Eye (tissue), 1 donor: ENCODE results near the gene ZNF516.

Source experiments
- DNase-seq: peaks from one replicate; pipeline ENCODE4 v3.0.0-alpha.2; 2015

The ZNF516 gene

DNA sequence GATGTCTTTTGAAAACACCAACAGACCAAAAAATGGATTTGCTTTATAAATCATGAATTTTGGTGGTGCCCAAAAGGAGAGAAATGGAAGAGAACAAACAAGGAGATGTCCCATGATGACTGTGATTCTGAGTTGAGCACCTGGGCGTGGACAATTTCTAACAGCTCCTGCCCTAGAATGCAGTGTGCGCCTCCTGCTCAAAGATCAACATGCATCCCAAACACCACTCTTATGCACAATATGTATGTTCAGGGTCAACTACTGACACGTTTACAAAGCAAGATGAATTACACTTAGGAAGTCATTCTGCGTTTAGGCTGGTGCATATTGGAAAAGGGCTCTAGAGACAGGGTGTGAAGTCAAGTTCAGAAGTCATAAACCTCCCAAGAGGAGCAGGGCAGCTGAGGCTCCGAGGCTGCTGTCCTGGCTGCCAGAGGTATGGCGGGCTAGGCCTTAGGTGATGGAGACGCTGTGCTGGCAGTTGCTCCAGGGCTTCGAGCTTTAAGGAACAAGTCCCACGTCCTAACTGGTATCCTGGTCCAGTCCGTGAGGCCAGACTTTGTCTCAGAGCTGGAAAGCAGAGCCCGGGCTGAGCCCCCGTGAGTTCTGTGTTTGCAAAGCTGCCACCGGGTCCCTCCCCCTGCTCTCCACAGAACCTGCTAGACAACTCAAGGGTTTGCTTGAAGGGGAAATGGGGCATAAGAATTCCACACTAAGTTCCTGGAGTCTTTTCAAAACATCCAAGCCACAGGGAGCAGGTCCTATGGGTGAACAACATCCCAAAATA, 74.0 kb downstream of the ZNF516 start:
- no peak for DNase-seq

DNA sequence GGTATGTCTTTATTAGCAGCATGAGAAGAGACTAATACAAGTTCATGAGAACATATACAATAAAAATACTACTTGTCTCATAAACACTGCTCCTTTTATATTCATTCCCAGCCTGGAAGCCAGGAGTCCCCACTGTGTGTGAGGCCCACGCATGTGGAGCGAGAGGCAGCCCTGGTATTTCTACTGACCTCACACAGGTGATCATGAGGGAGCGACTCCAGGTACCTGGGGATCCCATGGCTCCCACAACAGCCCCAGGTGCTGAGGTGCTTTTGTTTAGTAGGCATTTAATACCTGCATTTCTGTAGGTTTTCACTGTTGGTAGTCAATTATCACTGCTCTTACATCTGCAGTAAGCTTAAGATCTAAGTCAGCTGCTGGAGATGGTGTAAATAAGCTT, 75.2 kb downstream of the ZNF516 start:
- DNase-seq: no peak

DNA sequence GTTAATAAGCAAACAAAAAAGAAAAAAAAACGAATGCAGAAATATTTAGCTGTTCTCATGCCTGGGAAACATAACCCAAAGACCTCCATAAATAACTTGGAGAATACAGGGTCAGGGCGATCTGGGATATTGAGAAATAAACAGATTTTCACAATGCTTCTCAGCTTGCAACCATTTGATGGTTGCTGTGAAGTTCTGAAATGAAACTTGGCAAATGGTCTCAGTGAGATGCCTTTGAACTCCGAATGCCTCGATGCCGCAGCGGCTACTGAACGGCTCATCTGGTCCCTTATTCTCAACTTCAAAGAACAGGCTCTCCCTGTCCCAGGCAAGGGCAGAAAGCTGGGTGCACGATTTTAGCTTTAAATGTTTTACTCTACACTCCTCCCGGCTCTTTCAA, 78.1 kb downstream of the ZNF516 start:
- no peak for DNase-seq

DNA sequence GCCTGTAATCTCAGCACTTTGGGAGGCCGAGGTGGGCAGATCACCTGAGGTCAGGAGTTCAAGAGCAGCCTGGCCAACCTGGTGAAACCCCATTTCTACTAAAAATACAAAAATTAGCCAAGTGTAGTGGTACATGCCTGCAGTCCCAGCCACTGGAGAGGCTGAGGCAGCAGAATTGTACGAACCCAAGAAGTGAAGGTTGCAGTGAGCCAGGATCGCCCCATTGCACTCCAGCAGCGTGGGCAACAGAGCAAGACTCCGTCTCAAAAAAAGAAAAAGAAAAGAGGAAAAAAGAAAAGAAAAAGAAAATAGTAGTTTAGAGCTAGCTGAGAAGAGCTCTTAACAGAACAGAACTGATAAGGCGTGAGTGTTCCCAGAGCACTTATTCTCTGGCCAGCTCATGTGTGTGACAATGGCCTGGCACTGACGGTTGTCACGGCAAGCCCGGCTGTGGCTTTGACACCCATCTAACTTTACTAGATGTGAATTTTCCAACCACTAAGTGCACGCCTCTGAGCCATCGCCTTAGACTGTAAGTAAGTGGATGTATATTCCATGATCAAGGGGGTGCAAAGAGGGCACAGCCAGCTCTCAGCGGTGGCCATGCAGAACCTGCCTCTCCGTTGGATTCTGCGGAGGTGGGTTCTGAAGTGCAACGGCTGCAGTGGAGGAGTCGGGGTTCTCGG, 80.0 kb downstream of the ZNF516 start:
- DNase-seq: no peak

DNA sequence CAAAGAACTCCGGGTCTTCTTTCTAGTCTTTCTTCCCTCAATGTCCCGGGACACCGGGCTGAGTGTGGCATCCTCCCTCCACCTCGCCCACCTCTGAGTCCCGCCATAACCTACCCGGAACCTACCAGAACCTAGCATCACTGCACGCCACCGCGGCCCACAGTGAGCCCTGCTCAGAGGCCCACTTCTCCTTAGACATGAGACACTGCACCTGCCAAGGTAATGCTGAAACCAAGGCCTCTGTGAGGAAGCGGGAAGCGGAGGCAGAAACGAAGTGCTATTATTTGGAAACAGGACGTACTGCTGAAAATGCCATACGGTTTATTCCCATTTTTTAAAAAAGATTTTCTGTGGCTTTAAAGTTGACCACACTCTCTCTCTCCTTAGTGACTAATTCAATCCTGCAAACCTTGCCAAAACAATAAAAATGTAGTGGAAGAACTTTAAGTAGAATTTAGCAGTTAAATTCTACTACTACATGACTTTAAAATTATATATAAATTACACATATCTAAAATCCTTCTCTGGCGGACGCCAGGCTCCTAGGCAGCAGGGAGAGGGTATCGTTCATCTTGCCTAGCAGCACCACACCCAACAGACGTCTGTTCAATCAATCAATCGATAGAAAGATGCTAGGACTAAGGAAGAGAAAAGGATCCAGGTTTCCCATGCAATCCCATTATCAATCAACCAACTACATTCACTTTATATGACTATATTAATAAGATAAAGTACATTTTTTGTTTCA, 82.0 kb downstream of the ZNF516 start:
- DNase-seq: no peak

DNA sequence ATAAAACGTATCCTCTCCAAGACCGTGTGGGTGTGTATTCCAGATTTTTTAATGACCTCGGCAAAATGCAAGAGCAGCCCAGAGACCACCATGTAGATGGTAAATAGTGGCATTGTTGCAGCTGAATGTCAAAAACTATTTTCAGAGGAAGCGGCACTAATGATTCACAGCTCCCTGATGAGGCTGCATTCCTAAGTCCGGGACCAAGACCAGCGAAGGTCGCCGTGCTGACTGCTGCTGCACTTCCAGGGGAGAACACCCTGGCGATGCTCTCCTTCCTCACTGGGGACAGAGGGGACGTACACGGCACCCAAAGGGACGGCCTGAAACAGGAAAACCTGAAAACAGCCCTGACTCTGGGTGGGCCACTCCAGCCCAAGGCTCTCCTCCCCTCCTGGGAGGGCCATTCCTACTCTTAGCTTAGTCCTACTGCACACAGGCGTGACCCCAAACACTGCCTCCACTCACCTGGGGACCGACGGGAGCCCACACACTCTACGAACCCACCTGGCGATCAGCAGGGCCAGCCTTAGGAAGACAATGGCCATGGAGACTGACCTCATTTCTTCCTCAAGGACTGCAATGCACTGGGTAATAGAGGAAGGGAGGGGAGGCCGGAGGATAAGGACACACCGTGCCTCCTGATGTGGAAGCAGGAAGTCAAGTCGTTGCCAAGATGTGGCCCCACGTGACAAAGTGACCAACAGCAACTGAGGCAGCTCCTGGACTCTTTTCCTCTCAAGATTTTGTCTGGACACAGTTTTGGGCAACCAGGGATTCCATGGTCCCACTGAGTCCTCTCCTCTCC, 82.8 kb downstream of the ZNF516 start:
- DNase-seq: no peak

DNA sequence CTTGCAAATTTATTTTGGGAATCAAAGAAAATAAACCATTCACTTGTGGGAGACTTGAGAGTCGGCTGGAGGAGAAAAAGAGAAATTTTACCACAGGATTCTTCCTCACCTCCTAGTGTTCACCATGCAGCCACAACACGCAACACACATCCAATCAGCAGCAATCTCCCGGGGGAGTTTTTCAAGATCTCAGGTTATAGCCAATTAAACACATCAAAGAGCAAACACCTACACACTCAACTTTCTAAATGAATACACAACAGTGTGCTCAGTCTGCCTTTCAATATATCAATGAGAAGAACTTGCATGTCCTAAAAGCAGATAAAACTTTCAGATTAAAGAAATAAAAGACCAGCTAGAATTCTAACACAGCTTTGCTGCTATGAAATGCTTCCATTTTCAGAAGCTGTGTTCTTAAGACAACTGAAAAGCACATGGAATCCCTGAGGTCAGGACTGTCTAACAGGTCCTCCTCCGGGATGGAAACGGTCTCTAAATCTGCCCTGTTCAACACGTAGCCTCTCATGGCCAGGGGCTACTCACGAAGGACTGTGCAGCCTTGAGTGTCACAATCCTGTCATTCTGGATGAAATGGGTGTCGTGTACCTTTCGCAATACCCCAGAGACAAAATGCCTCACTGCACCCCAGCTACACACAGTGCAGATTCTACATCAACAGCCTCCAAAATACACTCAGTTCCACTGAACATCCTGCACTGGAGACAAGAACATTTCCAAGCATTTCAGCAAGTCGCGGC, 84.2 kb downstream of the ZNF516 start:
- no peak for DNase-seq

DNA sequence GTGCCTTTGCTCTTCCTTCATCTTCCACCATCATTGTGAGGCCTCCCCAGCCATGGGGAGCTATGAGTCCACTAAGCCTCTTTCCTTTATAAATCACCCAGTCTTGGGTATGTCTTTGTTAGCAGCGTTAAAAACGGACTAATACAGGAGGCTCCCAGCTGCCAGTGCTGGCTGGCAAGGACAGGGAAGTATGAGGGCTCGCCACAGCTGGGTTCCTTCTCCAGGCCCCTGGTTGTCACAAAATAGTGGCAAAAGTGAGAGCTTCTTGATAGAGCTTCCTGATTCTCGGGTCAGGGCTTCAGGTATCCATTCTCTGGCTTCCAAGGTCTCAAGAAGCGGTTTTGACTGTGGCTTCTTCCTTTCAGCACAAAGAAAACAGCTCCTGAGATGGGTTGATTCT, 85.0 kb downstream of the ZNF516 start:
- DNase-seq: no peak

DNA sequence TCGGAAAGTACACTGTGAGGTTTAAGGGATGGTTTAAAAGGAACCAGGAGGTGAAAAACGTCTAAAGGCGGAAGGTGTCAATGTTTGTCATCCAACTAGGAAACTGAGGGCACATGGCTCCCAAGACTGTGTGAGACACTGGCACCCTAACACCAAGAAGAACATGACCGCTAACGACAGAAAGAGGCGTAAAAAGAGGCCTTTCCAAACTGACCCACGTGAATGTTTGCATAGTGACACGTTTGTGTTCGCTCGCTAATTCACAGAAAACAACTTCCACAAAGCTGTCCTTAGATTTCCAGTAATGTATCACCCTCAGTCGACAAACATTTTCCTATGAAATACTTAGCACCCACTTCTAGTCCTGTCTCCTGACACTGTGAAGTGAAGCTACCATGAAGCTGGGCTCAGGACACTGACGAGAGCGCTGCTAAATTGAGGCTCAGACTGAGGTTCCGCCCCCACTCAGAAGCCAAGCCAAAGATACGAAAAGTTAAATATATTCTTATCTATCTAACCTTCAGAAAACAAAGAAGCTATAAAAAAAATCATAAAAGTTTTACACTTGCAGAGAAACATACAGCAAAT, 86.5 kb downstream of the ZNF516 start:
- no peak for DNase-seq

DNA sequence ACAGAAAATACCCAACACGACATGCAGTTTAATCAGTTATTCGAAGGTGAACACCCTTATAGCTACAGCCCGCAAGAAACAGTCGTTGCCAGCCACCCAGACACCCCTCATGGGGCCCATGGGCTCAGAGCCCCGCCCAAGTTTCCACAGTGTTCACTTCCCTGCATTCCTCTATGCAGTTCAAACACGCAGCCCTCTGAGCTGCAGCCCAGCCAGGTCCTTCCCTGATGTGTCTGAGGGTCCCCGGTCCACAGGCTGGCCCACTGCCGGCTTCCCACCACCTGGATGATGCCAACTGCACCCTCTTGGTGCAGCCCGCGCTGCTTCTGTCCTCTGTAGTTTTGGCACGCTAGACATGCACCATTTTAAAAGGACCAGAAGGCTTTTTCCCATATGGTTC, 87.4 kb downstream of the ZNF516 start:
- DNase-seq: no peak

DNA sequence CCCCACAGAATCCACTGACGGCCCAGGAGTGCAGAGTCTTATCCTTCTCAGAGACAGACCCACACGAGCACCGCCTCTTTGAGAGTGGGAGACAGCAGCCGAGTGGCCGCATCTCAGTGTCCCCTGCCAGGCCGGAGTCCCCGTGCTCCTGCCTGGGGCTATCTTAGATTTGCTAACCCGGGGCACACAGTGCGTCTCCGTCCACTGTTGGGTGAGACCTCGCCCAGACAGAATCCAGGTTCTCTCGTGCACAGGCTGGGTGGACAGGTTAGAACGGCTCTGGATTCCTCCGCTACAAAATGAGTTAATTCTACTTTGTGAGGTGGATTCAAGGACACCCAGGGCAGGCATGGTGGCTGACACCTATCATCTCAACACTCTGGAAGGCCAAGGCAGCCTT, 88.3 kb downstream of the ZNF516 start:
- DNase-seq: no peak

DNA sequence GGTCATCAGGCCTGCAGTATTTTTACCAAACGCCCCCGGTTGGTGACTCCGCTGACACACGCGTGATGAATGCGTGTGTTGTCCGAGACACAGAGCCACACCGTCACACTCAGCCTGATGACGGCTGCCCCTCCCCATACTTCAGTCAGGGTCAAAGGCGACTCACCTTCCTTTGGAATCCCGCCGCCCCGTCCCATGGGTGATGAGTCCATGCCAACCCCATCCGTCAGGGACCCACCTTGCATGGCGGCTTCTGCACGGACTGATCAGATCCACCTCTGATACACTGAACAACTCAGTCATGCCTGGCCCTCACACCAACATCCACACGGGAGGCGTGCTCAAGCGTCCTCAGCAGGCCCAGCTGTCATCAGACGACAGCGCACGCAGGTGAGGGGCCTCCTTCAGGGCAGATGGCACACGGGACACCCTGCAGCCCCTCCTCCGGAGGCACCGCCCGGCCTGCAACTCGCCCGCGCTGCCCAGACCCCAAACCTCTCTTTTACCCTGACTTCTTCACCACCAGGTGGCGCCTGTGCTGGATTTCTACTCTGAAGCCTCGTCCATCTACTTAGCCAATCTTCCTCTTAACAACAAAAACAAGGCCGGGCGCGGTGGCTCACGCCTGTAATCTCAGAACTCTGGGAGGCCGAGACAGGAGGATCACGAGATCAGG, 89.2 kb downstream of the ZNF516 start:
- DNase-seq: peak; percentile 64

DNA sequence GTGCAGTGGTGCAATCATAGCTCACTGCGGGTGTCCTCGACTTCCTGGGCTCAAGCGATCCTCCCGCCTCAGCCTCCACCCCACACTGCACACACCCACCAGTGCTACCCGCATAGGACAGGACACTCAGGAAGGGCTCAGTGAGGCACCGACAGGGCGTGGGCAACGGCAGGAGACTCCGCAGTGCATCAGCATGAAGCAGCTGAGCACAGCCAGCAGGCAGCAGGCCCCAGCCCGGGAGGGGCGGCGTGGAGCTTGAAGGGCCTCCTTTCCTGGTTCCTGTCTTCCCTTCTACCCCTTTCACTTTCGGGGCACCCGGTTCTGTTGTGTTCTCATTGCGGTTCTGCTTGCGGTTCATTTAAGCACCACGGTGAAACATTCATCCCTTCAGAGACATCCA, 89.8 kb downstream of the ZNF516 start:
- DNase-seq: no peak

DNA sequence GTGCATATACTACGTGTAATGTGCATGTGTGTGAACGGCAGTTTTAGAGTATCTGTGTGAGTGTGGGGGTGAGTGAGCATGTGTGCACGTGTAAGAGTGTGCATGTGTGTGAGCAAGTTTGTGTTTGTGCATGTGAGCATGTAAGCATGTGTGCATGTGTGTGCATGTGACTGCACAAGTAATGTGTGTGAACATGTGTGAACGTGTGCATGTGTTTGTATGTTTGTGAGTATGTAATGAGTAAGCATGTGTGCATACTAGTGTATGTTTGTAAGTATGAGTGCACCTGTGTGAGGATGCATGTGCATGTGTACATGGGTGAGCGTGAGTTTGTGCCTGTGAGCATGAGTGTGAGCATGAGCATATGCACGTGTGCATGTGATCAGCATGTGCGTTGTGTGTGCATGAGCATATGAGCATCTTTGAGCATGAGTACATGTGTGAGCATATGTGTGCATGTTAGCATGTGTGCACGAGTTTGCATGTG, 90.7 kb downstream of the ZNF516 start:
- DNase-seq: no peak

DNA sequence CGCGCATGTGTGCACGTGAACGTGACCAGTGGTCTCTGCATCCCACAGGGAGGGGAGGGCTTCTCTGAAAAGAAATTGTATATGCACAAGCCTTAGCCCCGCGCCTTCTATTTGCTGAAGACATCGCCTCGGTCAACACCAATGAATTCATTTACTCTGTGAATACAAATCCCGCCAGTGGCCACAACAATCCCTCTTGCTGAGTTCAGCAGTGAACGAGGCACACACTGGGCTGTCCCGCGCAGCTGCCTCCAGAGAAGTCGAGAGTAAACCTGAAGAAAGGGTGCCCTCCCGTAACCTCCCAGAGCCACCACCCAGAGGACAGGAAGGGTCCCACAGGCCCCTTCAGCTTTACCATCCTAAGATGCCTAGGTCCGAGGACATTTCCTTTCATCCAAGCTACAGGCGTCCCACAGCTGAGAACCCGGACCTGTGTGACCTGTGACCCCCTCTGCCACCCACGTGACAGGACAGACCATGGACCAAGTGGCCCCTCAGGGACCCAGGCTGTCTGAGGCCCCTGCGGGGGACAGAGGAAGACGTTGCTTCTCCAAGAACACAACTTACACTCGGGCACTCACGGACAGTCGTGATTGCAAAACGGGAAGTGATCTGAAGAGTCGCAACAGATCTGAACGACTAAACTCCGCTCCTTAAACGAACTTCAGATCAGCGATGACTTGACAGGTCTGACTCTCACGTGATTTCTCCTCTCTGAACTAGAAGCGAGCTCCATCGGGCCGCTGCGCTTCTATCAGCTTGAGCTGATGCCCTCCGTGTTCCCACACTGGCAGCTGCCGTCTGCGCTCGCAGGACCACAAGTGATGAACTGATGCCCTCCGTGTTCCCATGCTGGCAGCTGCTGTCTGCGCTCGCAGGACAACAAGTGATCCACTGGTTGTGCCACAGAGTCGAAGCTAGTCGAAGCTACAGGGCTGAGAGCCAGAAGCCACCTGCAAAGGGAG, 92.7 kb downstream of the ZNF516 start:
- no peak for DNase-seq

DNA sequence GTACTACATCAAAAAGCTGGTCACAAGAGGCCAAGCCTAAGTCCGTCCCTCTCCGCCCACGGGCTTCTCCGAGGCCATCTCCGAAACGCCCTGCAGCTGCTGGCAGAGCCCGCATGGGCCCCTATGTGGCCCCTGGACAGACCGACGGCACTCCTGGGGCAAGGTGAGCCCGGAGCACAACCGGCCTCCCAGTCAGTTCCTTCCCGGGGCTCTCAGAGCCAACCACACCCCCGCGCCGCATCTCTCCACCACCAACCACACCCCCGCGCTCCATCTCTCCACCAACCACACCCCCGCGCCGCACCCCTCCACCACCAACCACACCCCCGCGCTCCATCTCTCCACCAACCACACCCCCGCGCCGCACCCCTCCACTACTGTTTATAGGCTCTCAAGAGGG, 93.5 kb downstream of the ZNF516 start:
- no peak for DNase-seq

DNA sequence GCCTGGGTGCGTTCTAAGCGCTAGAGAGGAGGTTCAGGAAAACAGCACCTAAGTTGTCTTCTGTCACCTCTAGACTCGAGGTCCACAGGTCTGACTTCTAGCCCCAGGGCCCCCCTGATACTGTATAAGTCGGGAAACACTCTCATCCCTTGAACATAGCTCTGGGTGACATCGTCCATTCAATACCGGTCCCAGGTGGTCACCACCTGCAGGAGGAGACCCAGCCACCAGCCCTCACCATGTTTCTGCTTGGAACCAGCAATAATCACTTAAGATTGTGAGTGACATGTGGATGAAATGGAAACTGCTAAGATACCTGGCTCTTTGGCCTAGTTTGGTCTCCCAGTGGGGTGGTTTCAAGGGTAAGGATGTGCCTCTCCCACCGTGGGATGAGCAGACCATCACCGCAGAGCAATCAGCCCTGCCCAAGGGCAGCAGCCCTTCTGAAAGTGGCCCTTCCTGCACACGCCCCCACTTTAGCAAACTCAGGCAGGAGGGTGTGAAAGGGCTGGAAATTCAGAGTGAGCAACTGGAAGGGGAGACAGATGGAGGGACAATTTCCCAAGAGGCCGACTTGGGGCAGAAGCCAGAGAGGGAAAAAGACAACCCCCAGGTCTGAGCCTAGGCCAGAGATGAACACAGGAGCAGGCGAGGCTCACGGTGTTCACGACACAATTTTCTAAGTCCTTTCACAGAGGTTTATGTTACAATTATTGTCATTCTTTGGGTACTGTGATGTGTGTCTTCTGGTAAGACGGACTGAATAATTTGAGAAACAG, 95.2 kb downstream of the ZNF516 start:
- DNase-seq: no peak

DNA sequence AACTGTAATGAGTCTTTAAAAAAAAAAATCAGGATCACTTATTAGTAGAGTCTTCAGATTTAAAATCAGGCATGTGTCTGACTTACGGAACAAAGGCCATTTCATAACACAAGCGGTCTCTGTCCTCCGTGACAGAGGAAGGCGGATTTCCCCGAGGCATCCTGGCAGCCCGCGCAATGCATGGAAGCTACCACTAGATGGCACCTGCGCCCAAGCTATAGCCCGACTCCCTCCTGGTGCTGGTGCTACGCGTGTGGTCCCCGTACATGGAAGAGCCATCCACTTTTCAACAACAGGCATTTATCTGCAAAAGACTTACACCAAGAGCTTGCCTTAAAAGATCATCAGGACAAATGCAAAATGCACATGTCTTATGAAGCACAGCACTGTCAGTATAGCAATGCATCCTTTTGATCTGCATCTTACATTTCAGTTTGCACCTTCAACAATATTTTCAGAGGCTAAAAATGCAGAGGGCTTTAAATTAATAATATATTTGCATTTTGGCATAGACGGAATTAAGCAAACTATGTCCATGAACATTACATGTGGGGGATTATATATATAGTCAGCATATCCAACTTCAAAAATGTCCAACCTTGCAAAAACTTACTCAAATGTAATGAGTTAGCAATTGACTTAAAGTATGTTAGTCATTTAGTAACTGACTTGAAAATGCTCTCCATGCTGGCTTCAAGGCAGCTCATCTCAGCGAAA, 96.0 kb downstream of the ZNF516 start:
- DNase-seq: peak; percentile 95
